Measurements from ENCODE around the gene SEPTIN2. TPM values are rescaled to one million over a fixed set of nuclear protein-coding genes. Genes with fewer than 3 reads are reported as not detected.
A peak's percentile ranks its signal among the peaks of the same experiment; 100 is the strongest.
"Not testable (repeated sequence)": the region's sequence is repeated elsewhere in the genome, so short reads cannot be mapped to it uniquely, and the experiment has no call there.

The SEPTIN2 gene
- total RNA-seq, 1 donor, result 577 TPM

- DNase-seq (ENCODE audit: low read depth), result peak; percentile 49
- H3K4me3 ChIP-seq (ENCODE audit: low read depth, low read length), result no peak overlapping the region
- TF ChIP-seq CTCF (IDR thresholded peaks at IDR 0.05; ENCODE audit: insufficient read depth, low read depth, low read length), result no peak
Observed at GRCh38 chr2:241379481-241380480, 64.1 kb downstream of the SEPTIN2 start.

- DNase-seq (ENCODE audit: low read depth), result no peak
- TF ChIP-seq CTCF (IDR thresholded peaks at IDR 0.05; ENCODE audit: insufficient read depth, low read depth, low read length), result no peak
Observed at GRCh38 chr2:241381872-241382271, 66.1 kb downstream of the SEPTIN2 start.

GRCh38 chr2:241385450-241385849 is 69.7 kb downstream of the SEPTIN2 start:
- TF ChIP-seq CTCF (IDR thresholded peaks at IDR 0.05; ENCODE audit: insufficient read depth, low read depth, low read length), result peak; percentile 4
- not testable (repeated sequence) for DNase-seq (ENCODE audit: low read depth); H3K4me3 ChIP-seq (ENCODE audit: low read depth, low read length)

More at GRCh38 chr2:241381872-241382271, 66.1 kb downstream of the SEPTIN2 start:
- no peak overlapping the region for H3K4me3 ChIP-seq (ENCODE audit: low read depth, low read length)

- no peak for TF ChIP-seq CTCF (IDR thresholded peaks at IDR 0.05; ENCODE audit: insufficient read depth, low read depth, low read length)
- peak; percentile 48 for DNase-seq (ENCODE audit: low read depth)
- no peak overlapping the region for H3K4me3 ChIP-seq (ENCODE audit: low read depth, low read length)
Observed at GRCh38 chr2:241386519-241386918, 70.8 kb downstream of the SEPTIN2 start.

- DNase-seq (ENCODE audit: low read depth), result no peak
- H3K4me3 ChIP-seq (ENCODE audit: low read depth, low read length), result no peak overlapping the region
- TF ChIP-seq CTCF (IDR thresholded peaks at IDR 0.05; ENCODE audit: insufficient read depth, low read depth, low read length), result no peak
Observed at GRCh38 chr2:241389697-241390096, 74.0 kb downstream of the SEPTIN2 start.

GRCh38 chr2:241390301-241391206 is 74.8 kb downstream of the SEPTIN2 start:
- no peak overlapping the region for H3K4me3 ChIP-seq (ENCODE audit: low read depth, low read length)
- no peak for DNase-seq (ENCODE audit: low read depth)
- TF ChIP-seq CTCF (IDR thresholded peaks at IDR 0.05; ENCODE audit: insufficient read depth, low read depth, low read length), result no peak

Measured in fibroblast of villous mesenchyme (primary cell).